Measurements from ENCODE around the gene CADPS2.

DNA sequence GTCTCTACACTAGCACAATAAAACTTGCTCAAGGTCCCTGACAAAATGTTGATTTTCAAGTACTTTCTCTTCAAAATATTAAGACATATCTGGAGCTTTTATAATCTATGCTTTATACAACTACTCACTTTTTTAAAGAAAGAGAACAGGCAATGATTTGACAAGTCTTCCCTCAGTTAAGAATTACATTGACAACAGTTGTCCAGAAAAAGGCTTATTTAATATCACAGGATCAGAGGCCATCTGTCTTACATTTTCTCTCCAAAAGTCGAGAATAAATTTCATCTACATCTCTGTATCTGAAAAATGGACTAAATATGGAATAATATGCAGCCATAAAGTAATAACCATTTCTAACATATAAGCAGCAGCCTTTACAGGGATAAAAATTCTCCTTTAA is 175.3 kb downstream of the CADPS2 start:
- TF ChIP-seq, protein P1, sequence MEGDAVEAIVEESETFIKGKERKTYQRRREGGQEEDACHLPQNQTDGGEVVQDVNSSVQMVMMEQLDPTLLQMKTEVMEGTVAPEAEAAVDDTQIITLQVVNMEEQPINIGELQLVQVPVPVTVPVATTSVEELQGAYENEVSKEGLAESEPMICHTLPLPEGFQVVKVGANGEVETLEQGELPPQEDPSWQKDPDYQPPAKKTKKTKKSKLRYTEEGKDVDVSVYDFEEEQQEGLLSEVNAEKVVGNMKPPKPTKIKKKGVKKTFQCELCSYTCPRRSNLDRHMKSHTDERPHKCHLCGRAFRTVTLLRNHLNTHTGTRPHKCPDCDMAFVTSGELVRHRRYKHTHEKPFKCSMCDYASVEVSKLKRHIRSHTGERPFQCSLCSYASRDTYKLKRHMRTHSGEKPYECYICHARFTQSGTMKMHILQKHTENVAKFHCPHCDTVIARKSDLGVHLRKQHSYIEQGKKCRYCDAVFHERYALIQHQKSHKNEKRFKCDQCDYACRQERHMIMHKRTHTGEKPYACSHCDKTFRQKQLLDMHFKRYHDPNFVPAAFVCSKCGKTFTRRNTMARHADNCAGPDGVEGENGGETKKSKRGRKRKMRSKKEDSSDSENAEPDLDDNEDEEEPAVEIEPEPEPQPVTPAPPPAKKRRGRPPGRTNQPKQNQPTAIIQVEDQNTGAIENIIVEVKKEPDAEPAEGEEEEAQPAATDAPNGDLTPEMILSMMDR (IDR thresholded peaks at IDR 0.05): no peak
- no peak for TF ChIP-seq POLR2A (IDR thresholded peaks at IDR 0.05)
